GM12878 (cell line): ENCODE measurements around the gene NFYB. TPM values are rescaled to one million over a fixed set of nuclear protein-coding genes. Genes with fewer than 3 reads are reported as not detected.

Experiments
- ATAC-seq: fragments of 200-7000 bp; cut with Tn5 transposase; 3 replicates; pipeline ENCODE4 v1.9.1; 2020; ENCODE audit warnings: mild to moderate bottlenecking, moderate library complexity
- BruUV-seq: library from RNA; stranded (reverse); fragments of 400-500 nt; replicated peaks from 2 replicates; lab custom pipeline; 2021; lab: Mats Ljungman, UMichigan
- CTCF ChIA-PET: fragments of 300-600 bp; sonication (Branson Sonifier 250); formaldehyde crosslinking; extraction: SDS; loops from one replicate; lab custom pipeline; 2021; ENCODE audit warnings: inconsistent platforms; lab: Yijun Ruan, JAX
- POLR2A ChIA-PET: fragments of 350-600 bp; formaldehyde crosslinking; extraction: SDS; loops from one replicate; lab custom pipeline; 2021; ENCODE audit warnings: inconsistent platforms; lab: Charles Lee
- RAD21 ChIA-PET: fragments of 300-600 bp; sonication (Branson Sonifier 250); formaldehyde crosslinking; loops from one replicate; lab custom pipeline; 2023; ENCODE audit warnings: antibody characterized with exemption; ENCODE audit not compliant: unreplicated experiment; lab: Charles Lee
- SMC1A ChIA-PET: fragments of 300-600 bp; sonication (Branson Sonifier 250); formaldehyde crosslinking; loops from one replicate; lab custom pipeline; 2023; ENCODE audit not compliant: unreplicated experiment, uncharacterized antibody; lab: Charles Lee
- DNase-seq: peaks from one replicate; pipeline ENCODE4 v3.0.0-alpha.2; 2011; ENCODE audit warnings: low read depth, low spot score
- FAIRE-seq: peaks from 3 replicates; lab custom pipeline; 2011; peaks lifted over from hg19 to GRCh38; lab: Jason Lieb, UNC
- H2AFZ ChIP-seq: 2 replicates; pipeline ENCODE4 v1.6.0; 2011; ENCODE audit warnings: low read depth, low read length, control low read depth; ENCODE audit not compliant: control insufficient read depth
- H3K27ac ChIP-seq: 2 replicates; pipeline ENCODE4 v1.5.1; 2011; ENCODE audit warnings: control low read depth; ENCODE audit not compliant: control insufficient read depth, insufficient read depth
- H3K27me3 ChIP-seq, 2 experiments: replicated peaks in 1 of 2; 2 replicates each; pipeline versions ENCODE4 v1.6.0 to v1.6.1; 2011; ENCODE audit warnings: low read length in 1 of 2; ENCODE audit not compliant: control insufficient read depth in 2 of 2, insufficient read depth in 2 of 2
- H3K36me3 ChIP-seq, 2 experiments: 2 replicates each; pipeline ENCODE4 v1.5.1; 2011; ENCODE audit warnings: low read length in 1 of 2; ENCODE audit not compliant: control insufficient read depth in 2 of 2, insufficient read depth in 2 of 2
- H3K4me1 ChIP-seq: 2 replicates; pipeline ENCODE4 v1.6.1; 2011; ENCODE audit warnings: mild to moderate bottlenecking, low read length, moderate library complexity, mixed read lengths; ENCODE audit not compliant: control insufficient read depth, insufficient read depth
- H3K4me2 ChIP-seq: 2 replicates; pipeline ENCODE4 v1.6.0; 2011; ENCODE audit warnings: control low read depth; ENCODE audit not compliant: control insufficient read depth, insufficient read depth
- H3K4me3 ChIP-seq: fragments of 200-600 bp; sonication (generic); 2 replicates; pipeline ENCODE4 v1.5.1; 2016
- H3K79me2 ChIP-seq: 2 replicates; pipeline ENCODE4 v1.6.0; 2011; ENCODE audit warnings: low read length; ENCODE audit not compliant: control insufficient read depth, insufficient read depth
- H3K9ac ChIP-seq: 2 replicates; pipeline ENCODE4 v1.8.0; 2011; ENCODE audit warnings: low read length, control low read depth, mixed read lengths; ENCODE audit not compliant: control insufficient read depth, insufficient read depth
- H3K9me3 ChIP-seq: replicated peaks from 3 replicates; pipeline ENCODE4 v1.5.1; 2011; ENCODE audit warnings: mild to moderate bottlenecking, low read length; ENCODE audit not compliant: control insufficient read depth, insufficient read depth
- H4K20me1 ChIP-seq: 2 replicates; pipeline ENCODE4 v1.6.0; 2011; ENCODE audit not compliant: control insufficient read depth, insufficient read depth
- DPF2 ChIP-seq: fragments of 450-650 bp; IDR thresholded peaks from 2 replicates; pipeline ENCODE4 v1.6.1; 2017; ENCODE audit warnings: mild to moderate bottlenecking
- MEF2B ChIP-seq: fragments of 450-650 bp; IDR thresholded peaks from 2 replicates; pipeline ENCODE4 v1.6.1; 2018; ENCODE audit warnings: mild to moderate bottlenecking, moderate library complexity; ENCODE audit not compliant: partially characterized antibody, poor library complexity, severe bottlenecking
- YY1 ChIP-seq: IDR thresholded peaks from 2 replicates; pipeline ENCODE4 v1.6.1; 2011; ENCODE audit warnings: low read depth, mild to moderate bottlenecking, low read length
- WGBS: methylation state at CpG from one replicate; pipeline ENCODE4 v1.1.6; 2016; ENCODE audit warnings: low lambda C conversion rate; ENCODE audit not compliant: insufficient replicate concordance, insufficient coverage; ENCODE audit errors: missing lambda C conversion rate; 5-methylcytosine and 5-hydroxymethylcytosine counted together
- in situ Hi-C: fragments of 300-500 bp; cut with MboI; formaldehyde crosslinking; loops from 9 replicates; pipeline ENCODE4 v1.14.3; 2018; ENCODE audit warnings: mixed read lengths
- intact Hi-C: fragments of 100-400 bp; cut with micrococcal nuclease; formaldehyde crosslinking; loops from one replicate; pipeline ENCODE4 v1.14.2; 2022; ENCODE audit not compliant: unreplicated experiment
- polyA plus RNA-seq, 11 experiments: library from polyadenylated mRNA; depleted of rRNA in 4 of 11; unstranded in 6 of 11; stranded (reverse) in 5 of 11; fragments of >200 nt; fragmentation: Nextera tagmentation in 4 of 11; fragmentation: Illumina TruSeq in 1 of 11; extraction: Ambion mirVana in 4 of 11; extraction: Trizol in 1 of 11; gene quantifications; 1 replicate in 1 of 11; 2 replicates in 10 of 11; pipeline versions ENCODE4 v1.2.1 to v1.2.3, GENCODE V29; 2011 to 2016; ENCODE audit warnings: inconsistent platforms in 2 of 11, missing spikeins in 2 of 11, low read depth in 1 of 11
- total RNA-seq, 4 experiments: library from RNA; depleted of rRNA in 3 of 4; stranded (reverse); fragments of >200 nt in 3 of 4; fragmentation: Illumina TruSeq in 1 of 4; extraction: Trizol in 1 of 4; gene quantifications; 2 replicates each; pipeline versions ENCODE4 v1.2.1 to v1.2.3, GENCODE V29; 2013 to 2021
- TF ChIP-seq, protein P1 (sequence below): IDR thresholded peaks from 2 replicates; pipeline ENCODE4 v1.6.1; 2012; ENCODE audit warnings: improper control_type of control experiment, low read depth, low read length; ENCODE audit not compliant: insufficient replicate concordance
- TF ChIP-seq, protein P2 (sequence below): fragments of 450-650 bp; IDR thresholded peaks from 2 replicates; pipeline ENCODE4 v1.6.1; 2017; ENCODE audit warnings: antibody characterized with exemption, mild to moderate bottlenecking, moderate library complexity

The NFYB gene
- total and polyA plus RNA-seq, 10 of the 15 experiments (the other 5 are each of a cell fraction or from before 2014, with no cell fraction given), result 13.8 to 42.3 (median 28.2) TPM

DNA sequence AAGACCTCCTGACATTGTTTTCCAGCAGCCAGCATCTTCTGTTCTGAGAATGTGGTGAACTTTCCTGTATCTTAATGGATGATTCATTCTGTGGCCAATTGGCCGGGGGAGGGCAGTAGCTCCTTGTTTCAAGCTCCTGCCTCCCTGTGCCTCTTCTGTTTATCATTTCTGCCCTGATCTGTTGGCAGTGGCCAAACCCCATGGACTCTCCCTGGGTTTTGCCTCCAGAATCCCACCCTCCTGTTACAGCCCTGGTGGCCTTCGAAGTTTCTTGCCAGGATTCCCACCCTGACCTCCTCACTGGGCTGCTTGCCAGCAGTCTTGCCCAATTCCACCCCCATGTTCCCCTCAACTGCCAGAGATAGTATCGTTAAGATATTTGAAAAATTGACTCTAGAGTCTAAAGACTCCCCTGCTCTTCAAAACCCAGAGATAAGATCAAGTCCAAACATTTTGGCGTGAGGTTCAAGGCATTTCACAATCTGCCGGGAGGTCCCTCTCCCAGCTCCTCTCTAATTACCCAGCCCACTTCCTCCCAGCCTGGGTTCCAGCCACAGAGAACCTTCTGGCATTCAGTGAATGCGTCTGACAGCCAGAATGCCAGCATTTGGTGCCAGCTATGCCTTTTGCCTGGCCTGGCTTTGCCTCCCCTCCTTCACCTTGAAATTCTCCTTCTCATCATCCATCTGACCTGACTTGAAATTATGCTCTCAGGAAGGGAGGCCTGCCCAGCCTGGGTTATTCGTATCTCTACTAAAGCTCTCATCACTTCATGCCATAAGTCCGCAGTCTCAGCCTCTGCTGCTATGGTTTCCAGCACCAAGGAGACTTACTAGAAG is 39.9 kb upstream of the NFYB start:
- H3K4me2 ChIP-seq, result no peak overlapping the region

More for the DNA sequence above, 39.9 kb upstream of the NFYB start:
- no peak overlapping the region for H3K4me3 ChIP-seq
- intact Hi-C loops, result no loop called here
- BruUV-seq, result no TSS peak
- ChIA-PET RAD21 (no interaction called here), SMC1A (interaction anchor here (0.6 to 1.2 kb wide), 2 partner anchors 12 to 34 kb away, joined by 3 read pairs; no protein-coding TSS in a partner anchor), CTCF (no interaction called here), POLR2A (no interaction called here)
- no peaks in the 10 kb centered on the region for H3K79me2 ChIP-seq
- no peaks in the 10 kb centered on the region; a peak in 1 of 4 replicates for H3K27me3 ChIP-seq
- no peak overlapping the region for H3K27ac ChIP-seq
- H2AFZ ChIP-seq, result no peak overlapping the region
- no peaks in the 10 kb centered on the region for H3K4me1 ChIP-seq
- H3K9me3 ChIP-seq, result no peaks in the 10 kb centered on the region
- no peak for DNase-seq
- in situ Hi-C loops, result no loop called here
- 36% methylated on average over 8 of the region's 8 CpGs for WGBS
- no peak overlapping the region for H3K9ac ChIP-seq
- TF ChIP-seq, protein P1, sequence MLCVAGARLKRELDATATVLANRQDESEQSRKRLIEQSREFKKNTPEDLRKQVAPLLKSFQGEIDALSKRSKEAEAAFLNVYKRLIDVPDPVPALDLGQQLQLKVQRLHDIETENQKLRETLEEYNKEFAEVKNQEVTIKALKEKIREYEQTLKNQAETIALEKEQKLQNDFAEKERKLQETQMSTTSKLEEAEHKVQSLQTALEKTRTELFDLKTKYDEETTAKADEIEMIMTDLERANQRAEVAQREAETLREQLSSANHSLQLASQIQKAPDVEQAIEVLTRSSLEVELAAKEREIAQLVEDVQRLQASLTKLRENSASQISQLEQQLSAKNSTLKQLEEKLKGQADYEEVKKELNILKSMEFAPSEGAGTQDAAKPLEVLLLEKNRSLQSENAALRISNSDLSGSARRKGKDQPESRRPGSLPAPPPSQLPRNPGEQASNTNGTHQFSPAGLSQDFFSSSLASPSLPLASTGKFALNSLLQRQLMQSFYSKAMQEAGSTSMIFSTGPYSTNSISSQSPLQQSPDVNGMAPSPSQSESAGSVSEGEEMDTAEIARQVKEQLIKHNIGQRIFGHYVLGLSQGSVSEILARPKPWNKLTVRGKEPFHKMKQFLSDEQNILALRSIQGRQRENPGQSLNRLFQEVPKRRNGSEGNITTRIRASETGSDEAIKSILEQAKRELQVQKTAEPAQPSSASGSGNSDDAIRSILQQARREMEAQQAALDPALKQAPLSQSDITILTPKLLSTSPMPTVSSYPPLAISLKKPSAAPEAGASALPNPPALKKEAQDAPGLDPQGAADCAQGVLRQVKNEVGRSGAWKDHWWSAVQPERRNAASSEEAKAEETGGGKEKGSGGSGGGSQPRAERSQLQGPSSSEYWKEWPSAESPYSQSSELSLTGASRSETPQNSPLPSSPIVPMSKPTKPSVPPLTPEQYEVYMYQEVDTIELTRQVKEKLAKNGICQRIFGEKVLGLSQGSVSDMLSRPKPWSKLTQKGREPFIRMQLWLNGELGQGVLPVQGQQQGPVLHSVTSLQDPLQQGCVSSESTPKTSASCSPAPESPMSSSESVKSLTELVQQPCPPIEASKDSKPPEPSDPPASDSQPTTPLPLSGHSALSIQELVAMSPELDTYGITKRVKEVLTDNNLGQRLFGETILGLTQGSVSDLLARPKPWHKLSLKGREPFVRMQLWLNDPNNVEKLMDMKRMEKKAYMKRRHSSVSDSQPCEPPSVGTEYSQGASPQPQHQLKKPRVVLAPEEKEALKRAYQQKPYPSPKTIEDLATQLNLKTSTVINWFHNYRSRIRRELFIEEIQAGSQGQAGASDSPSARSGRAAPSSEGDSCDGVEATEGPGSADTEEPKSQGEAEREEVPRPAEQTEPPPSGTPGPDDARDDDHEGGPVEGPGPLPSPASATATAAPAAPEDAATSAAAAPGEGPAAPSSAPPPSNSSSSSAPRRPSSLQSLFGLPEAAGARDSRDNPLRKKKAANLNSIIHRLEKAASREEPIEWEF, result no peak
- TF ChIP-seq DPF2, result no peak
- TF ChIP-seq, protein P2, sequence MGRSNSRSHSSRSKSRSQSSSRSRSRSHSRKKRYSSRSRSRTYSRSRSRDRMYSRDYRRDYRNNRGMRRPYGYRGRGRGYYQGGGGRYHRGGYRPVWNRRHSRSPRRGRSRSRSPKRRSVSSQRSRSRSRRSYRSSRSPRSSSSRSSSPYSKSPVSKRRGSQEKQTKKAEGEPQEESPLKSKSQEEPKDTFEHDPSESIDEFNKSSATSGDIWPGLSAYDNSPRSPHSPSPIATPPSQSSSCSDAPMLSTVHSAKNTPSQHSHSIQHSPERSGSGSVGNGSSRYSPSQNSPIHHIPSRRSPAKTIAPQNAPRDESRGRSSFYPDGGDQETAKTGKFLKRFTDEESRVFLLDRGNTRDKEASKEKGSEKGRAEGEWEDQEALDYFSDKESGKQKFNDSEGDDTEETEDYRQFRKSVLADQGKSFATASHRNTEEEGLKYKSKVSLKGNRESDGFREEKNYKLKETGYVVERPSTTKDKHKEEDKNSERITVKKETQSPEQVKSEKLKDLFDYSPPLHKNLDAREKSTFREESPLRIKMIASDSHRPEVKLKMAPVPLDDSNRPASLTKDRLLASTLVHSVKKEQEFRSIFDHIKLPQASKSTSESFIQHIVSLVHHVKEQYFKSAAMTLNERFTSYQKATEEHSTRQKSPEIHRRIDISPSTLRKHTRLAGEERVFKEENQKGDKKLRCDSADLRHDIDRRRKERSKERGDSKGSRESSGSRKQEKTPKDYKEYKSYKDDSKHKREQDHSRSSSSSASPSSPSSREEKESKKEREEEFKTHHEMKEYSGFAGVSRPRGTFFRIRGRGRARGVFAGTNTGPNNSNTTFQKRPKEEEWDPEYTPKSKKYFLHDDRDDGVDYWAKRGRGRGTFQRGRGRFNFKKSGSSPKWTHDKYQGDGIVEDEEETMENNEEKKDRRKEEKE, result no peak
- TF ChIP-seq MEF2B, result no peak
- TF ChIP-seq YY1, result no peak
- H4K20me1 ChIP-seq, result no peaks in the 10 kb centered on the region
- FAIRE-seq, result no peak
- H3K36me3 ChIP-seq, result no peaks in the 10 kb centered on the region
- ATAC-seq, result no peak
